GM18519 (cell line): ENCODE measurements around the gene SPACA9.

Source experiments
- ATAC-seq: cut with Tn5 transposase; IDR thresholded peaks from one replicate; pipeline ENCODE4 v1.9.1; 2021; ENCODE audit warnings: mild to moderate bottlenecking, moderate library complexity; ENCODE audit not compliant: unreplicated experiment, low FRiP score

The SPACA9 gene

GRCh38 chr9:132888151-132888550 is 9.5 kb downstream of the SPACA9 start:
- no peak for ATAC-seq

GRCh38 chr9:132892400-132892799 is 13.7 kb downstream of the SPACA9 start:
- ATAC-seq: no peak

- ATAC-seq: no peak
Observed at GRCh38 chr9:132894346-132894745, 15.6 kb downstream of the SPACA9 start.

DNA sequence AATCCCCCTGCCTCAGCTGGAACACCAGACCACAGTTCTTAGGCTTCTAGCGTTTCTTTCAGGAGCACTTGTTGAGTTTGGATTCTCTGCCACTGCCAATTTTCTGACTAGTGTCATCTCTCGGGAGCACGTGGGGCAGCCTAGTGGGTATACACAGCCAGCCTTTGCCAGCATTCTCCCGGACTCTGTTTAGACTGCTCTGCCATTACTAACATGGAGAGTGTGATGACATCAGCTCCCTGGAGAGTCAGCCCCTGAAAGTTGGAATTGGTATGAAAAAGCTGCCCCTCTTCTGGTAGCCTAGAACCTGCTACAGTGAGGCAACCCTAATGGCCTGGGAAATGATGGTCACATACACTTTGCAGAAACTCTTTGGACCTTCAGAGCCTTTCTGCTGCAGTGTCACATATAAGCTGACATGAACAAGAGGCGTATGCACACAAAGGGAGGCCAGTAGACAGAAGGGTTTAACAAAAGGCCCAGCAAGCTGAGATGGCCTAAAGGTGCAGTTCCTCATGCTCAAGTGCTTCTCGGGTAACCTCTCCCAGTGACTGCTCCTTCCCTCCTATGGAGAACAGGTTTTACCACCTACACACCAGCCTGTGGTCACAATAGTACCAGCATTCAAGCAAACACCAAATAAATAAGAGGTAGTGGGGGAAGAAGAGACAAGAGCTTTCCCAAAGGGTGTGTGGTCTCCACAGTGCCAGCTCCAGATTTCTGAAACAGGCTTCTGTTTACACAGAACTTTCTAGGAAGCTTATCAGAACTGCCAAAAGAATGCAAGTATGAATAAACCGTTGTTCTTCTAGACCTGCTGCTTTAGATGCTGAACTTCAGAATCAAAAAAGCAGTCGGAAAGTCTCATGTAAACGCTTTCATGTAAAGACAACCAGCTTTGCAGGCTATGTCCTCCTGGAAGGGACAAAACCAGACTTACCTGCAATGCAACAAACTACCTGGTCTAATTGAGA is 16.5 kb downstream of the SPACA9 start:
- ATAC-seq: no peak

DNA sequence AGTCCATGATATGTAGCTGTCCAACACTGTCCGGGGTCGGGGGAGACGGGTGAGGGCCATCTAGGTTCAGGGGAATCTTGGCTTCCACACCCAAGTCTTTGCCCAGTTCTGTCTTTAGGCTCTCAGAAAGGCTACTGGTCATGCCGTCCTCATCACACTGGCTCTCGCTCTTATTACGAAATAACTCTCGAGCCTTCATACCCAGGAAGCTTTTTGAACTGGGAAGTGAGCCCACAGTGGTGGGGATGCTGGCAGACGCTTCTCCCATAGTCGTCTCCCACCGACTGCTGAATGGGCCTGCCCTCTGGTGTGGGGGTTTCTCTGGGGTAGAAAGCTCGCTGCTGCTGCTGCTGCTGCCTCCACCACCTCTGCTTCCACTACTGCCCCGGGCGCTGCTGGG is 17.6 kb downstream of the SPACA9 start:
- no peak for ATAC-seq

DNA sequence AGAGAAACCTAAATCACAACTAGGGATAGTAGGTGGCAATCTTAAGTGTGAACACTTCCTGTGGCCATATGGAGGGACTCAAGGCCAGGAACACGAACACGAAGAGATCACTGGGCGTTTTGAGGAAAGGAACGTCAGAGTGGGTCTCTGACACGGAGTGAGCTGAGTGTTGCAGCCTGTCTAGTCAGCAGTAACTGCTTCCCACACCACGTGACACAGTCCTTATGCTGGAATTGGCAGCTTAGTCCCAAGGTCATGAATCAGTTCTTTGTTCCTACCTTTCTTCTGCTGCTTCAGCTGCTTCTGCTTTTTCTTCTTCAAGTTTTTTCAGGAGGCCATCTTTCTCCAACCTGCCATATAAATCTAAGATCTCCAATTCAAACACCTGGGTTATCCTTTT is 18.2 kb downstream of the SPACA9 start:
- ATAC-seq: no peak

DNA sequence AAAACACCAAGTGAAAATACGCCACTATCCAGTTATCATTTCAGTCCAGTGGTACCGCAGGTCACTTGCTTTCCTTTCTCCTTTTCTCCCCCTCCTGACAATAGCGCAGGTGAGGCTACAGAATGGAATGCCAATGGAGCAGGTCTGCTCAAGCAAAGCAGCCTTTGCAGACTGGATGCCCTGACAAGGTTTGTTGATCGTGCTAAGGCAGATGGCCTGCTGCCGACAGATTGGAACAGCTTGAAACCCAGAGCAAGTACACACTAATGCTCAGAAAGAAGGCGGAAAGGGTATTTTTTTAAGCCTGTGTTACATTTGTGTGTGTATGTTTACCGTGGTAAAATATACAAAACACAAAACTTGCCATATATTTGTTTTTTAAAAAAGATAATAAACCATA is 19.4 kb downstream of the SPACA9 start:
- ATAC-seq: no peak

DNA sequence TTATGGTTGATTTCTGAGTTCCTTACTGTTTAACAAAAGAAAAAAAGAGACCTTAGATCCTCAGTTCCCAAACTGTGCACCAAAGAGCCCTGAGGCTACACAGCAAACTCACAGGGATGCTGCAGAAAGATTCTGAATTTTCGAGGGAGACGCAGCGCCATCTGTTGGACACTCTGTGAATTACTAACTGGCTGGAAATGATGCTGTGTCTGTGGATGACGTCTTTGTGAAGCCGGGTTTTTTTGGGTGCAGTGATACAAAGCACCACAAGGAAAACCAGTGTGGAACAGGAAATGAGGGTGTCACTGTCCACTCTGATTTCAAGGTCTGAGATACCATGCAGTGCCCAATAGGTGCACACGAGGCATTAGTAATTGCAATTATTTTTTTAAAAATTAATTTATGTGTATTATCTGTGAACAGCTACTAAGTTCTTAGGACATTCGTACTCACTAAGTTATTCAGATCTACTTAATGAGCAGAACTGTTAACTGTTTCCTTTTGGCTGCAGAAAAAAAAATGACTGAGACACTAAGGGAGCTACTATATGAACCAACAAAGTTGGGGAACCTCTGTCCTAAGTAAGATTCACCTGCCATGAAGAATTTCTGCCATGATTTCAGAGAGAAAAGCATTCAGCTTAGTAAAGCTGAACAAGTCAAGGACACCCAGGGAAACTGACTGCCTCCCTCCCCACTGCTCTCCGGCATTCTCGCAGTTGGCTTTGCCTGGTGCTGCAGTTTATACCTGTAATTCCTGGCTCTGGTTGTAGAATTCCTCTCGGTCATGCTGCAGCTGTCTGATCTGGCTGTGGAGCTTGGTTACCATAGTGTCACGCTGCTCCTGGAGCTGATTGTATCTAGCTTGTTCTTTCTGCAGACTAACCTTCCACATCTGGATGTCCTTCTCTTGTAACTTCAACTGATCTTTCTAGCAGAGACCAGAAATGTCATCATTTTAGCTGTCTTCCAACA is 23.4 kb downstream of the SPACA9 start:
- ATAC-seq: no peak

GRCh38 chr9:132903574-132904492 is 25.1 kb downstream of the SPACA9 start:
- no peak for ATAC-seq

DNA sequence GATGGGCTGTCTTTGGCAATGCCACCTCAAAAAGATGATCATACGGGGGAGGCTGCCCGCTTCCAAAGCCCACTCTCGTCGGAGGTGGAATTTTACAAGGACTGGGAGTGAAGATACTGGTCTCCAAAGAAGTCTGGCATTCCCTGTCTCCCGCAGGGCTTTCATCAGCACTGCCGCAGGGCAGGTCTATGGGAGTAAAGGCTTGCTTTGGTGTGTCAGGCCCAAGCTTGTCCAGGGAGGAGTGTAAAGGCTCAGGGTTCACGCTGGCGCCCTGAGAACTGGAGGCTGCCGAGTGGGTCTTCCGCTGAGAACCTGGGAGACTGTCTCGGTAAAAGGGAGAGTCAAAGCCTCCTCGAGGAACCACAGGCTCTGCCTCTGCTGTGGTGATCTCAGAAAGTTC is 27.0 kb downstream of the SPACA9 start:
- no peak for ATAC-seq

- ATAC-seq: no peak
Observed at GRCh38 chr9:132908635-132909034, 29.9 kb downstream of the SPACA9 start.

- no peak for ATAC-seq
Observed at GRCh38 chr9:132909311-132909710, 30.6 kb downstream of the SPACA9 start.

- ATAC-seq: no peak
Observed at GRCh38 chr9:132910376-132910775, 31.7 kb downstream of the SPACA9 start.

DNA sequence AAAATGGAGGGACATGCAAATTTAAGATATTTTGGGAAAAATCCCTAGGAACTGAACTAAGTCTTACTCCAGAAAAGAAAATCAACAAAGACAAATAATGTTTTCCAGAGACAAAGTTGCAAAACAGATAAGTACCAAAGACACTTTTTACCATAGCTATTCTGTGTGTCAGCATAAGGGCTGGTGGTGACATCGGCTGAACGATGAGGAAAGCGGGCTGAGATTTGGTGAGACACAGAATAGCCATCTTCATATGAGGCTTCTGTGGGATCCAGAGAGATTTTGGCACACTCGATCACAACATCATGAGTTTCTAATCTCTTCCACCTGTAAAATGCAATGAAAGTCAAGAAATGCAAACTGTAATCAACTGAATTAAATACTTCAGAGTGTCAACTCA is 33.4 kb downstream of the SPACA9 start:
- no peak for ATAC-seq

DNA sequence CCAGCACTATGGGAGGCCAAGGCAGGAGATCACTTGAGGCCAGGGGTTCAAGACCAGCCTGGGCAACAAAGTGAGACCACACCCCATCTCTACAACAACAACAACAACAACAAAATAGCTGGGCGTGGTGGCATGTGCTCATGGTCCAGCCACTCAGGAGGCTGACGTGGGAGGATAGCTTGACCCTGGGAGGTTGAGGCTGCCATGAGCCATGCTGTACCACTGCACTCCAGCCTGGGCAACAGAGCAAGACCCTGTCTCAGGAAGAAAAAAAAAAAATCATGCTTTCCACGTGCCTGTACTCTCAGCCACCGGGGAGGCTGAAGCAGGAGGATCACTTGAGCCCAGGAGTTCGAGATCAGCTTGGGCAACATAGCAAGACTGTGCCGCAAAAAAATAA is 36.2 kb downstream of the SPACA9 start:
- no peak for ATAC-seq

GRCh38 chr9:132919614-132920268 is 41.0 kb downstream of the SPACA9 start:
- ATAC-seq: no peak

- no peak for ATAC-seq
Observed at GRCh38 chr9:132923346-132923902, 44.7 kb downstream of the SPACA9 start.

DNA sequence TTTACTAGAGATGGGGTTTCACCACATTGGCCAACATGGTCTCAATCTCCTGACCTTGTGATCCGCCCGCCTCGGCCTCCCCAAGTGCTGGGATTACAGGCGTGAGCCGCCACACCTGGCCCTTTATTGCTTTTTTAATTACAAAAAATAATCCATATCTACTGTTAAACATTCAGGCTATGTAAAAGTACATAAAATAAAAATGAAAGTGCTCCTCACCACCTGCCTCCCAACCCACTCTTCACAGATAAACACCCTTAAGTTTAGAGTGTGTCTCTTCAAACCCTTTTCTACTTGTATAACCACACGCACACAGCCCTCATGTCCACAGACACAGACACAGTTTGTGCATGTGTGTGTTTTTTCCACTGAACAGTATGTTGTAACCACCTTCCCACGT is 49.0 kb downstream of the SPACA9 start:
- no peak for ATAC-seq

DNA sequence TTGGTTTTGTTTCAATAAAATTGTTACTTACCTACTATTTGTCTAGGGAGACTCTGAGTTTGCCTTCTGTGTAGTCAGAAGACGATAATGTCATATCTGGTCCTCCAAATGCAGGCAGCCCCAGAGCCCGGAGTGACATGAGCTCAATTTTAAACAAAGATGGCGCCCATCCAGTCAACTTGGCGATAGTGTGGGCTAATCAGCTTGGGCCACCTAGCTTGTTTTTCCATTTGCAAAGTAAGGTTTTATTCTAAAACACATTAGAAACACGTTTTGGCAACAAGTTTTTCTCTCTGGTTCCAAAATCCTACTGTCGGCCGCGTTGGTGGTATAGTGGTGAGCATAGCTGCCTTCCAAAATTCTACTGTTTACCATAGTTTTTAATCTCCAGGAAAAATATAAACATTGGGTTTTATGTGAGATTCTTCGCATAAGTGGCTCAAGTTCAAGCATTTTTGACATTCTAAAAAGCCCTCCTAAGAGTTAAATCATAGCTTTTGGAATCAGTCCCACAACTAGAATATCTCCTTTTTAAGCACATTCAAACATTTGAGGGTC is 52.6 kb downstream of the SPACA9 start:
- ATAC-seq: no peak
